H1 (cell line): Measurements from ENCODE around the gene HACD3. TPM values are rescaled to one million over a fixed set of nuclear protein-coding genes. Genes with fewer than 3 reads are reported as not detected.

Source experiments
- CTCF ChIA-PET: fragments of 300-600 bp; sonication (Branson Sonifier 250); formaldehyde crosslinking; loops from one replicate; lab custom pipeline; 2021; ENCODE audit not compliant: partially characterized antibody; lab: Charles Lee
- POLR2A ChIA-PET: fragments of 300-600 bp; sonication (Branson Sonifier 250); formaldehyde crosslinking; loops from one replicate; lab custom pipeline; 2021; ENCODE audit warnings: inconsistent platforms; ENCODE audit not compliant: partially characterized antibody; lab: Charles Lee
- DNase-seq, 2 experiments: peaks; one replicate each; pipeline versions ENCODE4 v3.0.0 to v3.0.0-alpha.2; 2010 to 2022; ENCODE audit warnings: low spot score in 2 of 2, low read depth in 1 of 2, mixed read lengths in 1 of 2
- FAIRE-seq: peaks from 2 replicates; lab custom pipeline; 2011; peaks lifted over from hg19 to GRCh38; lab: Jason Lieb, UNC
- H2AFZ ChIP-seq: 2 replicates; pipeline ENCODE4 v1.8.1; 2012; ENCODE audit warnings: low read length, inconsistent platforms
- H2AK5ac ChIP-seq: 2 replicates; pipeline ENCODE4 v1.6.1; 2013; ENCODE audit warnings: low read depth, low read length
- H2BK120ac ChIP-seq: replicated peaks from 2 replicates; pipeline ENCODE3; 2013; ENCODE audit warnings: low read depth, low read length, inconsistent platforms
- H2BK12ac ChIP-seq: 2 replicates; pipeline ENCODE4 v1.6.1; 2013; ENCODE audit warnings: low read depth, low read length
- H2BK15ac ChIP-seq: 2 replicates; pipeline ENCODE4 v1.6.1; 2013; ENCODE audit warnings: low read length
- H2BK20ac ChIP-seq: 2 replicates; pipeline ENCODE4 v1.6.1; 2013; ENCODE audit warnings: low read length
- H2BK5ac ChIP-seq: 2 replicates; pipeline ENCODE4 v1.6.1; 2013; ENCODE audit warnings: low read depth, low read length
- H3K14ac ChIP-seq: 2 replicates; pipeline ENCODE4 v1.6.1; 2013; ENCODE audit warnings: inconsistent platforms; ENCODE audit not compliant: insufficient read length
- H3K18ac ChIP-seq: 2 replicates; pipeline ENCODE4 v1.6.1; 2013; ENCODE audit warnings: low read length; ENCODE audit errors: extremely low read depth
- H3K23ac ChIP-seq: 2 replicates; pipeline ENCODE4 v1.6.1; 2013; ENCODE audit warnings: inconsistent platforms; ENCODE audit not compliant: insufficient read length
- H3K23me2 ChIP-seq: 2 replicates; pipeline ENCODE4 v1.6.1; 2013; ENCODE audit warnings: low read depth, low read length
- H3K27ac ChIP-seq: 2 replicates; pipeline ENCODE4 v1.6.1; 2011; ENCODE audit warnings: low read depth, low read length, inconsistent platforms
- H3K27me3 ChIP-seq, 4 experiments: replicated peaks in 1 of 4; 1 replicate in 1 of 4; 2 replicates in 3 of 4; pipeline versions ENCODE4 v1.6.1 to v1.8.1; 2011 to 2013; ENCODE audit warnings: low read length in 3 of 4, mild to moderate bottlenecking in 3 of 4, inconsistent platforms in 2 of 4, mixed read lengths in 2 of 4, moderate library complexity in 1 of 4; ENCODE audit not compliant: control insufficient read depth in 3 of 4, insufficient read depth in 3 of 4; ENCODE audit errors: extremely low read depth in 1 of 4
- H3K36me3 ChIP-seq, 4 experiments: 2 replicates each; pipeline versions ENCODE4 v1.6.1 to v1.8.1; 2011 to 2013; ENCODE audit warnings: mild to moderate bottlenecking in 4 of 4, low read length in 3 of 4, moderate library complexity in 2 of 4, control low read depth in 1 of 4, inconsistent platforms in 1 of 4; ENCODE audit not compliant: insufficient read depth in 4 of 4, control insufficient read depth in 2 of 4
- H3K4ac ChIP-seq: replicated peaks from 2 replicates; pipeline ENCODE3; 2013; ENCODE audit warnings: low read length, low read depth, mixed read lengths, inconsistent platforms; ENCODE audit not compliant: insufficient read length
- H3K4me1 ChIP-seq, 4 experiments: replicated peaks in 1 of 4; 1 replicate in 1 of 4; 2 replicates in 3 of 4; pipeline versions ENCODE4 v1.6.1 to v1.8.1; 2011 to 2013; ENCODE audit warnings: low read length in 3 of 4, inconsistent platforms in 2 of 4, mixed read lengths in 1 of 4; ENCODE audit not compliant: insufficient read depth in 4 of 4, control insufficient read depth in 3 of 4
- H3K4me2 ChIP-seq, 2 experiments: 2 replicates each; pipeline versions ENCODE4 v1.6.1 to v1.8.1; 2011 to 2013; ENCODE audit warnings: low read depth in 2 of 2, low read length in 2 of 2, control low read depth in 1 of 2, inconsistent platforms in 1 of 2, mild to moderate bottlenecking in 1 of 2; ENCODE audit not compliant: insufficient read depth in 1 of 2
- H3K4me3 ChIP-seq, 4 experiments: fragments of 200-600, 300-600 bp in 1 of 4; sonication (generic), shearing (Covaris generic), sonication (Bioruptor Twin) in 1 of 4; 2 replicates each; pipeline versions ENCODE4 v1.5.1 to v1.8.1; 2011 to 2016; ENCODE audit warnings: low read length in 4 of 4, low read depth in 3 of 4, control low read depth in 2 of 4, inconsistent platforms in 2 of 4, mild to moderate bottlenecking in 2 of 4, mixed read lengths in 1 of 4, moderate library complexity in 1 of 4; ENCODE audit not compliant: insufficient read depth in 2 of 4; ENCODE audit errors: extremely low read depth in 1 of 4
- H3K56ac ChIP-seq: replicated peaks from 2 replicates; pipeline ENCODE3; 2013; ENCODE audit warnings: low read depth, mild to moderate bottlenecking, mixed read lengths, low read length, inconsistent platforms; ENCODE audit not compliant: insufficient read length
- H3K79me1 ChIP-seq: 2 replicates; pipeline ENCODE4 v1.6.1; 2013; ENCODE audit warnings: low read depth, low read length, control low read depth
- H3K79me2 ChIP-seq, 2 experiments: 2 replicates each; pipeline versions ENCODE4 v1.6.1 to v1.8.1; 2012 to 2013; ENCODE audit warnings: low read length in 2 of 2, mild to moderate bottlenecking in 2 of 2, inconsistent platforms in 1 of 2; ENCODE audit not compliant: insufficient read depth in 2 of 2, control insufficient read depth in 1 of 2
- H3K9ac ChIP-seq, 4 experiments: replicated peaks in 1 of 4; 1 replicate in 1 of 4; 2 replicates in 3 of 4; pipeline versions ENCODE4 v1.6.1 to v1.8.1; 2011 to 2013; ENCODE audit warnings: low read depth in 3 of 4, low read length in 3 of 4, control low read depth in 2 of 4, mild to moderate bottlenecking in 2 of 4, moderate library complexity in 2 of 4, inconsistent platforms in 1 of 4; ENCODE audit errors: extremely low read depth in 1 of 4
- H3K9me3 ChIP-seq, 2 experiments: 2 replicates each; pipeline versions ENCODE4 v1.6.1 to v1.8.1; 2012 to 2013; ENCODE audit warnings: mild to moderate bottlenecking in 2 of 2, moderate library complexity in 2 of 2, control low read depth in 1 of 2, inconsistent platforms in 1 of 2, low read depth in 1 of 2, low read length in 1 of 2, mixed read lengths in 1 of 2; ENCODE audit not compliant: insufficient read depth in 2 of 2
- H4K20me1 ChIP-seq, 2 experiments: replicated peaks in 1 of 2; 2 replicates each; pipeline versions ENCODE3 to v1.8.1; 2011 to 2013; ENCODE audit warnings: inconsistent platforms in 2 of 2, low read length in 2 of 2, mild to moderate bottlenecking in 1 of 2; ENCODE audit not compliant: insufficient read depth in 2 of 2, control insufficient read depth in 1 of 2
- H4K5ac ChIP-seq: 2 replicates; pipeline ENCODE4 v1.6.1; 2013; ENCODE audit warnings: low read length, low read depth, mixed read lengths, inconsistent platforms; ENCODE audit not compliant: insufficient read length
- H4K8ac ChIP-seq: 2 replicates; pipeline ENCODE4 v1.8.0; 2013; ENCODE audit warnings: mild to moderate bottlenecking, moderate library complexity, low read length, inconsistent platforms; ENCODE audit not compliant: insufficient read depth; ENCODE audit errors: extremely low read depth
- H4K91ac ChIP-seq: replicated peaks from 2 replicates; pipeline ENCODE3; 2013; ENCODE audit warnings: low read length, mixed read lengths, inconsistent platforms; ENCODE audit not compliant: insufficient read length
- ASH2L ChIP-seq: fragments of 200-600, 300-600 bp; sonication (generic); IDR thresholded peaks from one replicate; pipeline ENCODE4 v1.7.1; 2017; ENCODE audit warnings: low read length
- BRCA1 ChIP-seq: IDR thresholded peaks from 2 replicates; pipeline ENCODE4 v1.6.1; 2012; ENCODE audit warnings: low read depth, low read length, improper control_type of control experiment
- CBX5 ChIP-seq: fragments of 300-800, 300-1000 bp; sonication (generic); IDR thresholded peaks from 2 replicates; pipeline ENCODE4 v1.7.1; 2016; ENCODE audit warnings: antibody characterized with exemption, low read length, low read depth
- FOSL1 ChIP-seq: IDR thresholded peaks from 2 replicates; pipeline ENCODE4 v1.6.1; 2011; ENCODE audit warnings: mild to moderate bottlenecking, low read depth, low read length, moderate library complexity; ENCODE audit not compliant: insufficient read depth
- KDM5A ChIP-seq: fragments of 200-600 bp; IDR thresholded peaks from 2 replicates; pipeline ENCODE4 v1.7.1; 2012; ENCODE audit warnings: mild to moderate bottlenecking, low read length, inconsistent platforms, mixed read lengths
- MAFK ChIP-seq: IDR thresholded peaks from 2 replicates; pipeline ENCODE4 v1.6.1; 2012; ENCODE audit warnings: low read depth, mild to moderate bottlenecking, improper control_type of control experiment, low read length
- RNF2 ChIP-seq: fragments of 200-900, 300-1000 bp; sonication (generic); IDR thresholded peaks from 2 replicates; pipeline ENCODE4 v1.7.1; 2016; ENCODE audit warnings: borderline replicate concordance, low read depth, mild to moderate bottlenecking, antibody characterized with exemption, low read length; ENCODE audit not compliant: poor library complexity, severe bottlenecking; ENCODE audit errors: missing control alignments
- SIRT6 ChIP-seq: IDR thresholded peaks from one replicate; pipeline ENCODE4 v1.7.1; 2012; ENCODE audit warnings: low read length, inconsistent platforms
- SRF ChIP-seq: IDR thresholded peaks from 2 replicates; pipeline ENCODE4 v1.6.1; 2011; ENCODE audit warnings: mild to moderate bottlenecking, low read depth, low read length, moderate library complexity
- WGBS, 2 experiments: shearing (Covaris generic) in 1 of 2; methylation state at CpG; one replicate each; pipeline versions ENCODE4 v1.1.6 to v1.1.7; 2013 to 2015; ENCODE audit warnings: low lambda C conversion rate in 2 of 2, mixed read lengths in 2 of 2, inconsistent platforms in 1 of 2, low coverage in 1 of 2, missing lambda C conversion rate in 1 of 2; ENCODE audit not compliant: insufficient replicate concordance in 2 of 2, insufficient coverage in 1 of 2, insufficient read length in 1 of 2; ENCODE audit errors: extremely low coverage in 1 of 2, missing lambda C conversion rate in 1 of 2; 5-methylcytosine and 5-hydroxymethylcytosine counted together
- polyA plus RNA-seq, 7 experiments: library from polyadenylated mRNA; depleted of rRNA in 3 of 7; stranded (reverse) in 5 of 7; unstranded in 2 of 7; fragments of >200 nt in 5 of 7; fragments of 200-250 nt in 2 of 7; gene quantifications; 1 replicate in 5 of 7; 2 replicates in 1 of 7; 4 replicates in 1 of 7; pipeline versions ENCODE4 v1.2.1 to v1.2.3, GENCODE V29; 2011 to 2013; ENCODE audit warnings: missing spikeins in 2 of 7, mixed read lengths in 2 of 7
- total RNA-seq: library from RNA; stranded (reverse); fragmentation: NEBNext Ultra II Directional; extraction: Animal tissue kit (Norgen Biotek cat#: 25700); gene quantifications from 2 replicates; pipeline ENCODE4 v1.2.1, GENCODE V29; 2021

The HACD3 gene
- total and polyA plus RNA-seq, 2 of the 8 experiments (the other 6 are each of a cell fraction or from before 2014, with no cell fraction given) = 78.8 to 120 TPM

DNA sequence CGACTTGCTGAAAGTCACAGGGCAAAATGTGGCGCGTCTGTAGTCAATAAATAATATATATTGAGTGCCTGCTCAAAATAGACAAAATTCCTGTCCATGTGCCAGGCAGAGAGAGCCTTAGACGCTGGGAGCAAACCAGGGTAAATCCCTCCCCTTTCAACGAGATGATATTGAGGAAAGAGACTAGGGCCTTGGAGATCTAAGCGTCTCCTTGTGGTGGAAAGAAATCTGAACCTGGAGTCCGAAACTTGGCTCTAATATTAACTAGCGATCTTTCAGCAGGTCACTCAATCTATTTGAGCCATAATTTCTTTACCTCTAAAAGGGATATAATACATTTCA, 12.4 kb upstream of the HACD3 start:
- no peak overlapping the region for H3K14ac ChIP-seq
- H3K9ac ChIP-seq = no peak overlapping the region
- H3K4ac ChIP-seq = no peak overlapping the region
- H3K18ac ChIP-seq = no peak overlapping the region; the same call in 1 of the 2 replicates
- DNase-seq (no peak), FAIRE-seq (no peak)
- no peak overlapping the region for H2BK120ac ChIP-seq
- no peaks in the 10 kb centered on the region for H3K9me3 ChIP-seq
- H4K8ac ChIP-seq = no peak overlapping the region
- peaks cover 0 to 2% (median 0%) of the 10 kb centered on the region in 4 experiments; a peak in 2 of 8 replicates for H3K36me3 ChIP-seq
- no peak overlapping the region for H3K23ac ChIP-seq
- H2BK12ac ChIP-seq = no peak overlapping the region
- no peak overlapping the region for H2BK15ac ChIP-seq
- H3K23me2 ChIP-seq = 0 out of 2 replicates have a peak, but pooled peaks cover 2% of the 10 kb centered on the region
- no peak overlapping the region for H2BK20ac ChIP-seq
- H4K20me1 ChIP-seq = peaks cover 1 to 3% of the 10 kb centered on the region in 2 experiments
- no peak for TF ChIP-seq SIRT6
- no peak for TF ChIP-seq FOSL1
- no peak for TF ChIP-seq BRCA1
- no peak for TF ChIP-seq RNF2
- no peak for TF ChIP-seq KDM5A
- no peak for TF ChIP-seq MAFK
- no peak for TF ChIP-seq ASH2L
- no peak for TF ChIP-seq SRF
- no peak for TF ChIP-seq CBX5
- peak overlapping the region; percentile 98 for H2AFZ ChIP-seq
- no peak overlapping the region for H3K56ac ChIP-seq
- WGBS, 2 experiments = 45% methylated on average over 8 of the region's 8 CpGs; no CpG with 5 or more reads in 1 of the 2 experiments
- peaks cover 7 to 31% of the 10 kb centered on the region in 2 experiments for H3K79me2 ChIP-seq
- no peak overlapping the region for H4K91ac ChIP-seq
- ChIA-PET CTCF (interaction anchor here (1.3 to 2.8 kb wide), 2 partner anchors 16 to 117 kb away, joined by 3 to 12 read pairs; no protein-coding TSS in a partner anchor), POLR2A (interaction anchor here (0.9 to 3.0 kb wide), 2 partner anchors 8 to 101 kb away, joined by 3 to 9 read pairs; no protein-coding TSS in a partner anchor)
- H4K5ac ChIP-seq = no peak overlapping the region
- peaks cover 6% of the 10 kb centered on the region for H3K79me1 ChIP-seq
- peaks cover 1 to 3% (median 2%) of the 10 kb centered on the region in 4 experiments; a peak in 5 of 7 replicates for H3K4me1 ChIP-seq
- no peak overlapping the region for H2AK5ac ChIP-seq
- H2BK5ac ChIP-seq = no peak overlapping the region
- no peaks in the 10 kb centered on the region for H3K27me3 ChIP-seq
- H3K4me3 ChIP-seq = peak overlapping the region in 3 of 4 experiments; percentile 91 to 98 (median 92); a peak in 4 of 8 replicates
- peak overlapping the region; percentile 45 to 83; a peak in 2 of 4 replicates for H3K4me2 ChIP-seq
- no peak overlapping the region for H3K27ac ChIP-seq
